PFSK-1 (cell line): ENCODE data around the gene MAPK14.
A peak's percentile ranks its signal among the peaks of the same experiment; 100 is the strongest.

Source experiments
- FOXP2 ChIP-seq: optimal IDR thresholded peaks from 2 replicates; pipeline ENCODE3; 2011; ENCODE audit warnings: borderline replicate concordance, control low read depth, inconsistent platforms; ENCODE audit not compliant: insufficient read depth; ENCODE audit errors: extremely low read length, extremely low read depth
- POLR2AphosphoS5 ChIP-seq: IDR thresholded peaks from 2 replicates; pipeline ENCODE4 v1.6.1; 2012; ENCODE audit warnings: low read depth, mild to moderate bottlenecking, control low read depth, low read length, moderate library complexity
- REST ChIP-seq, 2 experiments: IDR thresholded peaks; 2 replicates each; pipeline versions ENCODE4 v1.6.1 to v1.8.0; 2011 to 2012; ENCODE audit warnings: low read depth in 2 of 2, low read length in 2 of 2, control low read depth in 1 of 2, inconsistent platforms in 1 of 2, mild to moderate bottlenecking in 1 of 2, moderate library complexity in 1 of 2; ENCODE audit not compliant: insufficient read depth in 1 of 2
- SIN3A ChIP-seq: IDR thresholded peaks from 2 replicates; pipeline ENCODE4 v1.6.1; 2012; ENCODE audit warnings: mild to moderate bottlenecking, low read length, moderate library complexity, borderline replicate concordance; ENCODE audit not compliant: insufficient read depth
- TAF1 ChIP-seq: IDR thresholded peaks from 2 replicates; pipeline ENCODE4 v1.6.1; 2012; ENCODE audit warnings: low read length, control low read depth, borderline replicate concordance; ENCODE audit not compliant: insufficient read depth

Gene MAPK14

GRCh38 chr6:36126121-36126520 is 98.5 kb downstream of the MAPK14 start:
- no peak for TF ChIP-seq REST (IDR thresholded peaks at IDR 0.05; ENCODE audit: insufficient read depth in 1 of 2, low read depth in 2 of 2, low read length in 2 of 2)
- TF ChIP-seq TAF1, result no peak
- no peak for TF ChIP-seq SIN3A
- TF ChIP-seq POLR2AphosphoS5, result no peak
- TF ChIP-seq FOXP2, result no peak

- TF ChIP-seq POLR2AphosphoS5 (no peak), TAF1 (no peak), REST (IDR thresholded peaks at IDR 0.05; ENCODE audit: insufficient read depth in 1 of 2, low read depth in 2 of 2, low read length in 2 of 2) (no peak), SIN3A (no peak), FOXP2 (no peak)
Observed at GRCh38 chr6:36126553-36127458, 99.2 kb downstream of the MAPK14 start.

- TF ChIP-seq FOXP2 (peak; percentile 67), TAF1 (0 out of 2 replicates have a peak, but pooled peaks have one; percentile 25), POLR2AphosphoS5 (no peak), SIN3A (no peak), REST (IDR thresholded peaks at IDR 0.05; ENCODE audit: insufficient read depth in 1 of 2, low read depth in 2 of 2, low read length in 2 of 2) (no peak)
Observed at GRCh38 chr6:36127462-36128016, 99.9 kb downstream of the MAPK14 start.

- TF ChIP-seq TAF1 (no peak), FOXP2 (no peak)
Observed at GRCh38 chr6:36128073-36128472, 100.5 kb downstream of the MAPK14 start.

- TF ChIP-seq SIN3A, result no peak
- TF ChIP-seq TAF1, result no peak
- TF ChIP-seq FOXP2, result no peak
- no peak for TF ChIP-seq POLR2AphosphoS5
- TF ChIP-seq REST (IDR thresholded peaks at IDR 0.05; ENCODE audit: insufficient read depth in 1 of 2, low read depth in 2 of 2, low read length in 2 of 2), result no peak
Observed at GRCh38 chr6:36128793-36129192, 101.2 kb downstream of the MAPK14 start.
